NCI-H2196 treated with DMSO at 0.1 percent for 48 hours (cell line): ENCODE results near the gene MCCC1.
"Not testable (repeated sequence)": the region's sequence is repeated elsewhere in the genome, so short reads cannot be mapped to it uniquely, and the experiment has no call there.

Source experiments
- DNase-seq: peaks from one replicate; lab custom pipeline; 2025; ENCODE audit not compliant: unreplicated experiment; lab: John Stamatoyannopoulos, UW

The MCCC1 gene

GRCh38 chr3:183106635-183107034 lies 7.3 kb upstream of the MCCC1 start:
- DNase-seq: no peak

DNA sequence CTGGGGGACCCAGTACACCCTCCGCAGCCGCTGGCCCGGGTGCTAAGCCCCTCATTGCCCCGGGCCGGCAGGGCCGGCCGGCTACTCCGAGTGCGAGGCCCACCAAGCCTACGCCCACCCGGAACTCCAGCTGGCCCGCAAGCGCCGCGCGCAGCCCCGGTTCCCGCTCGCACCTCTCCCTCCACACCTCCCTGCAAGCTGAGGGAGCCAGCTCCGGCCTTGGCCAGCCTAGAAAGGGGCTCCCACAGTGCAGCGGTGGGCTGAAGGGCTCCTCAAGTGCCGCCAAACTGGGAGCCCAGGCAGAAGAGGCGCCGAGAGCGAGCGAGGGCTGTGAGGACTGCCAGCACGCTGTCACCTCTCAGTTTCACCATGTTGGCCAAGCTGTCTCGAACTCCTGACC lies 4.7 kb upstream of the MCCC1 start:
- DNase-seq: not testable (repeated sequence)

GRCh38 chr3:183101040-183101439 lies 1.7 kb upstream of the MCCC1 start:
- DNase-seq: not testable (repeated sequence)

GRCh38 chr3:183100376-183100775 lies 1.1 kb upstream of the MCCC1 start:
- no peak for DNase-seq

- DNase-seq: no peak
Measured at GRCh38 chr3:183099838-183100204, 525 bp upstream of the MCCC1 start.

DNA sequence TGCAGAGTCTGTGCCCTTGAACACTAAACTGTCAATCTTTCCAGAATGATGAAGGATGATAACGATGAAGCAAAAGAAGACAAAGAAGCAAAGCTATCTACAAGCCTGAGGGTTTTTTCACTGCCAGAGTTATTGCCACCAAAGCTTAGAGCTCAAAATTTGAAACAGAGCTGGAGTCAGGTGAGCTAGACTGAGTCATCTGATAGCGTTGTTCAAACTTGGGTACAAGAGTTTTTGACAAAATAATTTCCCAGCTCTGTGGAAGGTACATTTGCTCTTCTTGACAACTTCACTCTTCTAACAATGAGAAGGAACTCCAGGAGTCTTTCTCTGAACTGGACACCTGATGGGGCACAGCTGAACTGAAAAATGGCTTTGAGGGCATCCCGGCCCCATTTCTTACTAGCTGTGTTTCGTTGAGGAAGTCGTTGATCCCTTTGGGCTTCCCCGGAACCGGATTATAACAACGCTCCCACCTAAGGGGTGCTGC lies 715 bp downstream of the MCCC1 start:
- no peak for DNase-seq

DNA sequence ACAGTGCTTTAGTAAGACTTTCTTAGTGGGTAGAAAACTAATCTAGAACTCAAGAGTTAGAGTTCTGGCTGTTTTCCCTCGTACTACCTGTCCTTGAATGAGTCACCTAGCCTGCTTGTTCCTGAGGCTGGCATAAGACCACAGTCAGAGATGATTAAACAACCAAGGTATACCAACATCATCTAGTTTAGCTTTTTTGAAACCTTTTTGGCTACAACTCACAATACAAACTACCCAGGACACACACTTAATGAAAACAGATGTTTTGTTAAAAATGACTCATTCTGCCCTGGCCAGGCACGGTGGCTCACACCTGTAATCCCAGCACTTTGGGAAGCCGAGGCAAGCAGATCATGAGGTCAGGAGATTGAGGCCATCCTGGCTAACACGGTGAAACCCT lies 4.6 kb downstream of the MCCC1 start:
- DNase-seq: no peak

DNA sequence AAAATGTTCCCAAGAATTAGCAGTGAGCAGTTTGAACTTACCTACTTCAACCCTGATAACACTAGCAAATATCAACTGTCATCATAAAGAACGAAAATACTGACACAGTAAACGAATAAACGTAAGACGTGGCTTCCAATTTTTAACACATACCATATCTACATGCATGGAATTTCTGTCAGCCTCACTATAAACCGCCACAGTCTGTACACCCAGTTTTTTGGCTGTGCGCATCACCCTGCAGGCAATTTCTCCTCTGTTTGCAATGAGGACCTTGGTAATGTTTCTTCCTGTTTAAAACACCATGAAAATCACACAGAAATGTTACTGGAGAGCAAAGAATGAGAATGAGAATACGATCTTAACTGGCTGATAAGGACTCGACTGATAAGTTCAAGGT lies 7.0 kb downstream of the MCCC1 start:
- no peak for DNase-seq

DNA sequence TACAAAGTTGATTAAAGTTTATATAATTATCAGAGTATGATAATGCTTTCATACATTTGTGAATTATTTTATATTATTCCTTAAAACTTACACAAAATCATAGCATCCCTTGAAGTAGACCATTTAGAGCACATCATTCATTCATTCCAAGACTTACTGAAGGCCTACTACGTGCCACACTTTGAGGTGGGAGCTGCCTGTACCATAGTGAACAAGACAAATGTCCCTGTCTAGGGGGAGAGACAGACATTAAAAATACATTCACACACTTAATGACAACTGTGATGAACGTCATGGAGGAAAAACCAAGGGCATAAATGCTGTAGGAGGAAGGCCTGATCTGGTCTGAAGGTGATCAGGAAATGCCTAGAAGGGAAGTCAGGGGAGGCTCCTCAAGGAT lies 12.1 kb downstream of the MCCC1 start:
- no peak for DNase-seq

- DNase-seq: no peak
Measured at GRCh38 chr3:183085634-183086390, 13.5 kb downstream of the MCCC1 start.

DNA sequence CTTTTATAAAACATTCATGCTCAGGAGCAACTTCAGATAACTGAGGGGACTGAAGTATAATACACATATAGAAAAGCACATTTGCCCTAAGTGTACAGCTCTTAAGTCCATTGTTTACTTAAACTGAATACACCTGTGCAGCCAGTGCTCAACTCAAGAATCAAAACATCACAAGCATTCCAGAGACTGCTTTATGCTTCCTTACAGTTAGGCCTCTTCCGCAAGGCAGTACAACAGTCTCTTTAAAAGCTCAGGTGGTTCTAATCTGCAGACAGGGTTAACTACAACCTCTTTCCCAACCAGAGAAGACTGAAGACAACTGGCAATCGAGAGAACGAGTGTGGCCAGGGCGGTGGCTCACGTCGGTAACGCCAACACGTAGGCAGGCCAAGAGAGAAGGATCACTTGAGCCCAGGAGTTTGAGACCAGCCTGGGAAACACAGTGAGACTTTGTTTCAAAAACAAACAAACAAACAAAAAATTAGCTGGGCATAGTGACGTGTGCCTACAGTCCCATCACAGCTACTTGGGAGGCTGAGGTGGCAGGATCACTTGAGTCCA lies 16.9 kb downstream of the MCCC1 start:
- DNase-seq: no peak

GRCh38 chr3:183081459-183082183 lies 17.7 kb downstream of the MCCC1 start:
- no peak for DNase-seq

DNA sequence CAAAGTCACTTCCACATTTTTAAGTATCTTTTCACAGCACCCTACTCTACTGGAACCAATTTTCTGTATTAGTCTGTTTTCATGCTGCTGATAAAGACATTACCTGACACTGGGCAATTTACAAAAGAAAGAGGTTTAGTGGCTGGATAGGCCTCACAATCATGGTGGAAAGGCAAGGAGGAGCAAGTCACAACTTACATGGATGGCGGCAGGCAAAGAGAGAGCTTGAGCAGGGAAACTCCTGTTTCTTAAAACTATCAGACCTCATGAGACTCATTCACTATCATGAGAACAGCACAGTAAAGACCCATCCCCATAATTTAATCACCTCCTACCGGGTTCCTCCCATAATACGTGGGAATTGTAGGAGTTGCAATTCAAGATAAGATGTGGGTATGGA lies 18.7 kb downstream of the MCCC1 start:
- no peak for DNase-seq

GRCh38 chr3:183074881-183075280 lies 24.4 kb downstream of the MCCC1 start:
- DNase-seq: no peak

DNA sequence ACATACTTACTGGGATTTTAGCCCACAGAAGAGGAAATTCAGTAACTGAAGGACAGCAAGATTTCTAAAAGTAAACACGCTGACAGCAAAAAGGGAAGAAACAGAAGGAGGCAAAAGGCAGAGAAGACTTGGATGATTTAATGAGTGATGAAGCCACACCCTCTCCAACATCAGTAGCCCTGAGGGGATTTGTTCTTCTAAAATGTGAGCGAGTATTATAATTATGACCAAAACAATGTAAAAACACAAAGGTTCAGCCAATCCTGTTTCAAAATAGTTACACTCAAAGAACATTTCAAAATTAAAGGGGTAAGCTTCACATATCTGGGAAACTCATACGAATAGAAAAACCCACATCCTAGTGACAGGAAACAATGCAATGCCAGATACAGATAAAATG lies 25.0 kb downstream of the MCCC1 start:
- no peak for DNase-seq

DNA sequence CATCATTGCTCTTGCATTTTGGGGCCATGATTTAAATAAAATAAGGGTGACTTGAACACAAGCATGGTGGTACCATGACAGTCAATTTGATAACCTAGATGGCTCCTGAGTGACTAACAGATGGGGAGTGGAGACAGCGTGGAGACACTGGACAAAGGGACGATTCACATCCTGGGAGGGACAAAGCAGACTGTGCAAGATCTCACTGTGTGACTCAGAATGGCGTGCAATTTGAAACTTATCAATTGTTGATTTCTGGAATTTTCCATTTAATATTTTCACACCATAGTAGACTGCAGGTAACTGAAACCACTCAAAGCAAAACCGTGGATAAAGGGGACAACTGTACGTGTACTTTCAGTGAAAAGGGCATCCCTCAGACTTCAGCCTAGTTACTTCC lies 25.5 kb downstream of the MCCC1 start:
- no peak for DNase-seq

DNA sequence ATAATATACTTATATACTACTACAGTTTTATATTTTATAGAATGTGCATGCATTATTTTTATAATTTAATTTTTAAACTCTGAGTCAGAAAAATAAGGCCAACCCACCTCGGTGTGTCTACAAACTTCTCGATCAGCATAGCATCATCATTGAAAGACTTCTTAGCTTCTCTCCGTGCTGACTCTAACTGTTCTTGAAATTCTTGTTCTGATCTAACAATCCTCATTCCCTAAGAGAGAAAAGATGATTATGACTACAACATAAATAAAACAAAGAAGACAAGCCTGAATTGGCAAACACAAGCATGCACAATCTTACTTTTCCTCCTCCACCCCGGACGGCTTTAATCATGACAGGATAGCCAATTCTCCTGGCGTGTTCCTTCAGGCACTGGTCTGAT lies 28.4 kb downstream of the MCCC1 start:
- DNase-seq: no peak

- no peak for DNase-seq
Measured at GRCh38 chr3:183069086-183069485, 30.2 kb downstream of the MCCC1 start.

DNA sequence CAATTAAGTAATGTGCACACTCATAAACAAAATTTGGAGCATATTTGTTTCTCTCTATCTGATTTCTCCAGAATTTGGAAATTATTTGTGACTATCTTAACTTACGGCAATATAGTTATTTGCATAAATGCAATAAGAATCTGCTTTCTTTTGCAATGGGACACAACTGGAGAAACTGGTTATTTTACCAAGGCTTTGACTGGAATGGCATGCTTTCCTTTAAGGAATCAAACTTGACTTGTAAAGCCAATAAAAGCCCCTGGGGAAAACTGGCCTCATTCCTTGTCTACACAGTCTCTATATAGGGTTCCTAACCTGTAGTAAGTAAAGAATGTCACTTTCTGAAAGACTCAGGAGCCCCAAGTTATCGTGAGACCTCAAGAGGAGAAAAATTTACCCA lies 32.4 kb downstream of the MCCC1 start:
- DNase-seq: not testable (repeated sequence)

DNA sequence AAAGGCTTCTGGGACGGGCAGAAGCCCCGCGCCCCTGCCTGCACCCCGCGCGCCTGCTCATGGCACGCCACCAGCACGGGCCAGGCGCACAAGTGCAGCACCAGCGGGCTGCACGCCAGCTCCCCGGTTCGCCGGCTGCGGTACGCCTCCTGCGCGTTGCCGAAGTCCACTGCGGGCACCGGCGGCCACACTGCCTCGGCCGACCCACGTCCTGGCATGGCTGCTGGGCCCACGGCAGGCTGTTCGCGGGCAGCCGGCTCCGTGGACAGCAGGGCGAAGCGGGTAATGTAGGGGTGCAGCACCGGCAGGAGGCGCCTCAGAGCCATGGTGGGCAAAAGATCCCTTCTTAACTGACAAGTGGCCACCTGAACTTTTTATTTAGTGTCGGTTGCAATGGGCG lies 34.8 kb downstream of the MCCC1 start:
- DNase-seq: no peak

- no peak for DNase-seq
Measured at GRCh38 chr3:183061391-183062172, 37.7 kb downstream of the MCCC1 start.
